IMR-90 (cell line): Measurements from ENCODE around the gene HHIP. TPM values are rescaled to one million over a fixed set of nuclear protein-coding genes. Genes with fewer than 3 reads are reported as not detected.
A peak's percentile ranks its signal among the peaks of the same experiment; 100 is the strongest.

Source experiments
- ATAC-seq: fragments of 200-7000 bp; cut with Tn5 transposase; 2 replicates; pipeline ENCODE4 v1.9.1; 2020; ENCODE audit warnings: low read depth, mild to moderate bottlenecking, moderate library complexity
- BruUV-seq: library from RNA; stranded (reverse); fragments of 400-500 nt; replicated peaks from 2 replicates; lab custom pipeline; 2021; lab: Mats Ljungman, UMichigan
- CTCF ChIA-PET: fragments of 300-600 bp; formaldehyde crosslinking; extraction: SDS; loops from one replicate; lab custom pipeline; 2021; ENCODE audit warnings: antibody characterized with exemption; lab: Yijun Ruan, JAX
- POLR2A ChIA-PET: fragments of 300-600 bp; sonication (Branson Sonifier 250); formaldehyde crosslinking; loops from one replicate; lab custom pipeline; 2022; ENCODE audit warnings: antibody characterized with exemption; ENCODE audit not compliant: unreplicated experiment; lab: Charles Lee
- DNase-seq: peaks from one replicate; pipeline ENCODE4 v3.0.0; 2013
- H2AFZ ChIP-seq: replicated peaks from 2 replicates; pipeline ENCODE3; 2013; ENCODE audit warnings: low read length, mild to moderate bottlenecking; ENCODE audit not compliant: poor library complexity
- H2AK5ac ChIP-seq: 2 replicates; pipeline ENCODE4 v1.6.1; 2013; ENCODE audit warnings: low read depth, low read length, inconsistent platforms
- H2AK9ac ChIP-seq: replicated peaks from 2 replicates; pipeline ENCODE3; 2013; ENCODE audit warnings: mild to moderate bottlenecking, low read depth, low read length, moderate library complexity; ENCODE audit not compliant: poor library complexity
- H2BK120ac ChIP-seq: 2 replicates; pipeline ENCODE4 v1.6.1; 2013; ENCODE audit warnings: low read depth, low read length, inconsistent platforms
- H2BK15ac ChIP-seq: 3 replicates; pipeline ENCODE4 v1.6.1; 2013; ENCODE audit warnings: low read depth, low read length, inconsistent platforms
- H2BK20ac ChIP-seq: 2 replicates; pipeline ENCODE4 v1.6.1; 2013; ENCODE audit warnings: low read depth, mild to moderate bottlenecking, inconsistent platforms, low read length, moderate library complexity
- H2BK5ac ChIP-seq: 2 replicates; pipeline ENCODE4 v1.6.1; 2013; ENCODE audit warnings: mild to moderate bottlenecking, low read depth, low read length, inconsistent platforms; ENCODE audit not compliant: poor library complexity, severe bottlenecking
- H3K14ac ChIP-seq: replicated peaks from 2 replicates; pipeline ENCODE4 v1.6.1; 2013; ENCODE audit warnings: low read depth, low read length, inconsistent platforms
- H3K18ac ChIP-seq: 2 replicates; pipeline ENCODE4 v1.6.1; 2013; ENCODE audit warnings: low read depth, low read length, control low read depth
- H3K23ac ChIP-seq: 2 replicates; pipeline ENCODE4 v1.6.1; 2013; ENCODE audit warnings: low read depth, low read length, inconsistent platforms
- H3K27ac ChIP-seq: 2 replicates; pipeline ENCODE4 v1.5.1; 2013; ENCODE audit warnings: mild to moderate bottlenecking, control low read depth, low read length; ENCODE audit not compliant: insufficient read depth
- H3K27me3 ChIP-seq: 2 replicates; pipeline ENCODE4 v1.6.1; 2013; ENCODE audit warnings: low read length; ENCODE audit not compliant: control insufficient read depth, insufficient read depth
- H3K36me3 ChIP-seq: 2 replicates; pipeline ENCODE4 v1.6.1; 2013; ENCODE audit warnings: low read length, mixed read lengths; ENCODE audit not compliant: control insufficient read depth, insufficient read depth
- H3K4ac ChIP-seq: 2 replicates; pipeline ENCODE4 v1.6.1; 2013; ENCODE audit warnings: low read depth, low read length, inconsistent platforms
- H3K4me1 ChIP-seq: 2 replicates; pipeline ENCODE4 v1.6.1; 2013; ENCODE audit warnings: low read length, mixed read lengths; ENCODE audit not compliant: control insufficient read depth, insufficient read depth
- H3K4me2 ChIP-seq: 2 replicates; pipeline ENCODE4 v1.6.1; 2013; ENCODE audit warnings: low read depth, mild to moderate bottlenecking, control low read depth, low read length, moderate library complexity
- H3K4me3 ChIP-seq: 2 replicates; pipeline ENCODE4 v1.5.1; 2013; ENCODE audit warnings: low read depth, mild to moderate bottlenecking, control low read depth, low read length, moderate library complexity; ENCODE audit not compliant: insufficient read depth
- H3K56ac ChIP-seq: 2 replicates; pipeline ENCODE4 v1.6.1; 2013; ENCODE audit warnings: low read length, inconsistent platforms; ENCODE audit not compliant: insufficient read depth; ENCODE audit errors: extremely low read depth
- H3K79me1 ChIP-seq, 2 experiments: 2 replicates each; pipeline ENCODE4 v1.6.1; 2013; ENCODE audit warnings: low read length in 2 of 2, inconsistent platforms in 1 of 2, low read depth in 1 of 2
- H3K9ac ChIP-seq: 2 replicates; pipeline ENCODE4 v1.6.1; 2013; ENCODE audit warnings: low read depth, low read length, control low read depth
- H3K9me1 ChIP-seq: 2 replicates; pipeline ENCODE4 v1.6.1; 2013; ENCODE audit warnings: low read length, inconsistent platforms; ENCODE audit not compliant: insufficient read depth
- H3K9me3 ChIP-seq: 2 replicates; pipeline ENCODE4 v1.6.1; 2013; ENCODE audit warnings: low read length; ENCODE audit not compliant: control insufficient read depth, insufficient read depth
- H4K20me1 ChIP-seq: 2 replicates; pipeline ENCODE4 v1.6.1; 2013; ENCODE audit warnings: low read length, inconsistent platforms; ENCODE audit not compliant: insufficient read depth
- H4K5ac ChIP-seq: 2 replicates; pipeline ENCODE4 v1.6.1; 2013; ENCODE audit warnings: mild to moderate bottlenecking, low read depth, low read length, control low read depth
- H4K8ac ChIP-seq, 2 experiments: 2 replicates each; pipeline ENCODE4 v1.6.1; 2013; ENCODE audit warnings: low read depth in 2 of 2, low read length in 2 of 2, control low read depth in 1 of 2, inconsistent platforms in 1 of 2
- H4K91ac ChIP-seq: 2 replicates; pipeline ENCODE4 v1.6.1; 2013; ENCODE audit warnings: low read depth, low read length, inconsistent platforms; ENCODE audit not compliant: insufficient read depth
- BHLHE40 ChIP-seq: fragments of 150-350 bp; IDR thresholded peaks from 2 replicates; pipeline ENCODE4 v1.6.1; 2016; ENCODE audit warnings: mild to moderate bottlenecking, low read depth, low read length
- CTCF ChIP-seq: conservative IDR thresholded peaks from 2 replicates; pipeline ENCODE4 v1.5.1; 2012; ENCODE audit warnings: mild to moderate bottlenecking, low read depth, low read length, improper control_type of control experiment
- FOS ChIP-seq: fragments of 150-350 bp; IDR thresholded peaks from 2 replicates; pipeline ENCODE4 v1.6.1; 2016; ENCODE audit warnings: low read depth, low read length
- MAFK ChIP-seq: IDR thresholded peaks from 2 replicates; pipeline ENCODE4 v1.6.1; 2012; ENCODE audit warnings: low read depth, low read length, improper control_type of control experiment
- RAD21 ChIP-seq: IDR thresholded peaks from 2 replicates; pipeline ENCODE4 v1.6.1; 2012; ENCODE audit warnings: low read length, improper control_type of control experiment
- SMC3 ChIP-seq: fragments of 150-350 bp; IDR thresholded peaks from 2 replicates; pipeline ENCODE4 v1.6.1; 2016; ENCODE audit warnings: low read depth, mild to moderate bottlenecking, antibody characterized with exemption, low read length, moderate library complexity
- dilution Hi-C: fragments of 300-500 bp; cut with HindIII; formaldehyde crosslinking; loops from one replicate; pipeline ENCODE4 v1.14.3; 2018; ENCODE audit warnings: low sequenced_read_pairs; ENCODE audit not compliant: unreplicated experiment
- in situ Hi-C: fragments of 300-500 bp; cut with MboI; formaldehyde crosslinking; loops from 3 replicates; pipeline ENCODE4 v1.14.3; 2019; ENCODE audit warnings: low sequenced_read_pairs, inconsistent platforms, mixed read lengths
- intact Hi-C: fragments of 100-400 bp; cut with micrococcal nuclease; formaldehyde crosslinking; loops from 2 replicates; pipeline ENCODE4 v1.10.0; 2022
- polyA plus RNA-seq, 3 experiments: library from polyadenylated mRNA; depleted of rRNA; stranded (reverse); fragments of >200 nt; gene quantifications; 2 replicates each; pipeline ENCODE4 v1.2.3, GENCODE V29; 2012; ENCODE audit warnings: low replicate concordance in 1 of 3
- total RNA-seq: library from RNA; depleted of rRNA; stranded (reverse); fragments of >200 nt; gene quantifications from 2 replicates; pipeline ENCODE4 v1.2.3, GENCODE V29; 2012

HHIP gene
- total and polyA plus RNA-seq, 2 of the 4 experiments (the other 2 are of a cell fraction), result 6.6 to 9.6 TPM

- no peak overlapping the region for H3K4me3 ChIP-seq
- H3K4me2 ChIP-seq, result no peak overlapping the region
- H3K18ac ChIP-seq, result no peak overlapping the region
- H2BK5ac ChIP-seq, result no peak overlapping the region
- no peak overlapping the region for H3K23ac ChIP-seq
- no peak overlapping the region for H4K91ac ChIP-seq
- H3K9me1 ChIP-seq, result no peaks in the 10 kb centered on the region
- H2AK5ac ChIP-seq, result no peak overlapping the region
- no peak overlapping the region for H3K56ac ChIP-seq
- no peak; the same call in 1 of the 2 replicates for ATAC-seq
- intact Hi-C loops (loop anchor here (1.0 to 2.0 kb wide), 3 partner anchors 142 to 449 kb away; no protein-coding TSS in a partner anchor), dilution Hi-C loops (no loop called here), in situ Hi-C loops (no loop called here)
- POLR2A ChIA-PET, result no interaction called here
- no peak overlapping the region for H2BK120ac ChIP-seq
- no TSS peak for BruUV-seq
- no peaks in the 10 kb centered on the region for H3K36me3 ChIP-seq
- H4K8ac ChIP-seq, result no peak overlapping the region
- no peak overlapping the region for H3K9ac ChIP-seq
- DNase-seq, result peak; percentile 11
- no peak overlapping the region for H2AK9ac ChIP-seq
- H2BK15ac ChIP-seq, result no peak overlapping the region
- no peaks in the 10 kb centered on the region for H3K9me3 ChIP-seq
- no peak overlapping the region for H2AFZ ChIP-seq
- no peaks in the 10 kb centered on the region for H3K79me1 ChIP-seq
- H4K5ac ChIP-seq, result no peak overlapping the region
- H2BK20ac ChIP-seq, result no peak overlapping the region
- TF ChIP-seq MAFK (peak; percentile 39; the same call in 1 of the 2 replicates), CTCF (peak; percentile 48), BHLHE40 (no peak), FOS (no peak), SMC3 (peak; percentile 45), RAD21 (peak; percentile 41)
- H3K27ac ChIP-seq, result no peak overlapping the region
- CTCF ChIA-PET, result no interaction called here
- H3K4ac ChIP-seq, result no peak overlapping the region
- no peaks in the 10 kb centered on the region for H3K27me3 ChIP-seq
- peaks cover 1% of the 10 kb centered on the region; the same call in 1 of the 2 replicates for H3K4me1 ChIP-seq
- no peak overlapping the region for H3K14ac ChIP-seq
- no peaks in the 10 kb centered on the region for H4K20me1 ChIP-seq
Observed at GRCh38 chr4:144611850-144612249, 34.1 kb upstream of the HHIP start.
